Esophagus squamous epithelium (tissue), 4 donors: ENCODE measurements around the gene SFXN5.
"Not testable (repeated sequence)": the region's sequence is repeated elsewhere in the genome, so short reads cannot be mapped to it uniquely, and the experiment has no call there.

ENCODE experiments used
- POLR2A ChIP-seq, 4 donors: fragments of 450-650 bp; IDR thresholded peaks; one replicate each; pipeline ENCODE4 v1.6.1; 2017; ENCODE audit warnings: antibody characterized with exemption in 4 of 4, mild to moderate bottlenecking in 4 of 4, moderate library complexity in 3 of 4
- TF ChIP-seq, protein P1 (sequence below), 6 experiments: fragments of 450-650 bp in 4 of 6; fragments of 200-600 bp in 2 of 6; sonication (generic) in 2 of 6; IDR thresholded peaks; one replicate each; pipeline ENCODE4 v1.5.1; 2016 to 2019; ENCODE audit warnings: antibody characterized with exemption in 6 of 6, mild to moderate bottlenecking in 4 of 6, moderate library complexity in 4 of 6

- not testable (repeated sequence) for TF ChIP-seq POLR2A (IDR thresholded peaks at IDR 0.05)
- TF ChIP-seq, protein P1, sequence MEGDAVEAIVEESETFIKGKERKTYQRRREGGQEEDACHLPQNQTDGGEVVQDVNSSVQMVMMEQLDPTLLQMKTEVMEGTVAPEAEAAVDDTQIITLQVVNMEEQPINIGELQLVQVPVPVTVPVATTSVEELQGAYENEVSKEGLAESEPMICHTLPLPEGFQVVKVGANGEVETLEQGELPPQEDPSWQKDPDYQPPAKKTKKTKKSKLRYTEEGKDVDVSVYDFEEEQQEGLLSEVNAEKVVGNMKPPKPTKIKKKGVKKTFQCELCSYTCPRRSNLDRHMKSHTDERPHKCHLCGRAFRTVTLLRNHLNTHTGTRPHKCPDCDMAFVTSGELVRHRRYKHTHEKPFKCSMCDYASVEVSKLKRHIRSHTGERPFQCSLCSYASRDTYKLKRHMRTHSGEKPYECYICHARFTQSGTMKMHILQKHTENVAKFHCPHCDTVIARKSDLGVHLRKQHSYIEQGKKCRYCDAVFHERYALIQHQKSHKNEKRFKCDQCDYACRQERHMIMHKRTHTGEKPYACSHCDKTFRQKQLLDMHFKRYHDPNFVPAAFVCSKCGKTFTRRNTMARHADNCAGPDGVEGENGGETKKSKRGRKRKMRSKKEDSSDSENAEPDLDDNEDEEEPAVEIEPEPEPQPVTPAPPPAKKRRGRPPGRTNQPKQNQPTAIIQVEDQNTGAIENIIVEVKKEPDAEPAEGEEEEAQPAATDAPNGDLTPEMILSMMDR (IDR thresholded peaks at IDR 0.05): not testable (repeated sequence)
Observed at GRCh38 chr2:72907369-72907768, 164.1 kb downstream of the SFXN5 start.
